Measurements from ENCODE around the gene TFF1. TPM values are rescaled to one million over a fixed set of nuclear protein-coding genes. Genes with fewer than 3 reads are reported as not detected.

TFF1 gene
- total RNA-seq, 1 donor from 2014 or later, result not detected

- H3K27ac Mint-ChIP-seq, result no peak overlapping the region
- intact Hi-C loops (cut with micrococcal nuclease), result no loop called here
- H3K4me3 Mint-ChIP-seq, result no peak overlapping the region
- DNase-seq, result no peak
- H3K4me1 Mint-ChIP-seq, result peaks cover 14% of the 10 kb centered on the region
- no peaks in the 10 kb centered on the region for H3K36me3 Mint-ChIP-seq (ENCODE audit: low read depth)
- no peaks in the 10 kb centered on the region for H3K9me3 Mint-ChIP-seq
- no peaks in the 10 kb centered on the region for H3K27me3 Mint-ChIP-seq
- ATAC-seq (ENCODE audit: low read depth), result no peak
- POLR2A ChIA-PET, result interaction anchor here (0.5 kb wide), 2 partner anchors 49 to 72 kb away, joined by 3 read pairs; no protein-coding TSS in a partner anchor
- CTCF ChIA-PET, result no interaction called here
- TF ChIP-seq, protein P1, sequence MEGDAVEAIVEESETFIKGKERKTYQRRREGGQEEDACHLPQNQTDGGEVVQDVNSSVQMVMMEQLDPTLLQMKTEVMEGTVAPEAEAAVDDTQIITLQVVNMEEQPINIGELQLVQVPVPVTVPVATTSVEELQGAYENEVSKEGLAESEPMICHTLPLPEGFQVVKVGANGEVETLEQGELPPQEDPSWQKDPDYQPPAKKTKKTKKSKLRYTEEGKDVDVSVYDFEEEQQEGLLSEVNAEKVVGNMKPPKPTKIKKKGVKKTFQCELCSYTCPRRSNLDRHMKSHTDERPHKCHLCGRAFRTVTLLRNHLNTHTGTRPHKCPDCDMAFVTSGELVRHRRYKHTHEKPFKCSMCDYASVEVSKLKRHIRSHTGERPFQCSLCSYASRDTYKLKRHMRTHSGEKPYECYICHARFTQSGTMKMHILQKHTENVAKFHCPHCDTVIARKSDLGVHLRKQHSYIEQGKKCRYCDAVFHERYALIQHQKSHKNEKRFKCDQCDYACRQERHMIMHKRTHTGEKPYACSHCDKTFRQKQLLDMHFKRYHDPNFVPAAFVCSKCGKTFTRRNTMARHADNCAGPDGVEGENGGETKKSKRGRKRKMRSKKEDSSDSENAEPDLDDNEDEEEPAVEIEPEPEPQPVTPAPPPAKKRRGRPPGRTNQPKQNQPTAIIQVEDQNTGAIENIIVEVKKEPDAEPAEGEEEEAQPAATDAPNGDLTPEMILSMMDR (IDR thresholded peaks at IDR 0.05), result no peak
Observed at GRCh38 chr21:42314616-42315295, 51.6 kb downstream of the TFF1 start.

DNA sequence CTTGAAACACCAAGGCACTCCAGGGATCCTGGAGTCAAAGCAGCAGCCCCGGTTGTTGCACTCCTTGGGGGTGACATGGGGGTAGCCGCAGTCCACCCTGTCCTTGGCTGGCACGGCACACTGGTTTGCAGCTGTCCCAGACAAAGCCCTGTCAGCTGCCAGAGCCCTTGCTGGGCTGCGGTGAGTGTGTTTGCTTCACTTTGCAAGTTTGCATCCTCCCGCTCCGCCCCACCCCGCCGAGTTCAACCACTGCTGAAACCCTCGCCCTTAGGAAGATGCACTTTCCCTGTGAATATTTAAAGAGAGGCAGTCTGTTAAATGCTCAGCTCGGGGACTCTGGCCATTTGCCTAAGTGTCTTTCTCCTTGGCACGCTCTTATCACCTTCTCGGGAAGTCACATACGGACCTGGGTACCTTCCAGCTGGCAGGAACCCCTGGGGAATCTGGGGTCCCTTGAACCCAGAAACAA, 52.8 kb downstream of the TFF1 start:
- no peak for DNase-seq
- TF ChIP-seq, protein P1 (IDR thresholded peaks at IDR 0.05), result no peak

DNA sequence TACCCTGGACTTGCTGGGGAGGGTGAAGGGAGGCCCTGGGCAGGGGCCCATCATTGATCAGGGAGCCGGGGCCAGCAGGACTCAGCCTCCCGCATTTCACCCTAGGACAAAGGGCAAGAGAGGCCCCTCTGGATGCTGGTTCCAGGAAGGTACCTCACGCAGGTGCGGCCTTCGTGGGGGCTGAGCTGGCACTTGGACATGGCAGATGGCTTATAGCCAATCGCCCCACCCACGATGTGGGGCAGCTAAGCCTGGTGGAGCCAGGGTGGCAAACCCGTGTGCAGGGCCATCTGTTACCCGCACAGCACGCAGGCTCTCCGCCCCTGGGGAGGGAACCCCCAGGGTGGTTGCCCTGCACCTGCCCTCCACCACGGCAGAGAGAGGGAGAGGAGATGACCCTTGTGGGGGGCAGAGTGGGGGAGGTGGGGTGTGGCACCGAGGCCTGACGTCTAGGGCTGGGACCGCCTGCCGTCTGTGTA, 53.7 kb downstream of the TFF1 start:
- H3K27me3 Mint-ChIP-seq, result peaks cover 10% of the 10 kb centered on the region
- ChIA-PET POLR2A (no interaction called here), CTCF (interaction anchor here (1.2 kb wide), 1 partner anchor 224 kb away, joined by 5 read pairs; no protein-coding TSS in a partner anchor)
- no peak for DNase-seq
- H3K36me3 Mint-ChIP-seq (ENCODE audit: low read depth), result no peaks in the 10 kb centered on the region
- no peak overlapping the region for H3K4me3 Mint-ChIP-seq
- TF ChIP-seq, protein P1 (IDR thresholded peaks at IDR 0.05), result no peak
- peaks cover 6% of the 10 kb centered on the region for H3K4me1 Mint-ChIP-seq
- intact Hi-C loops (cut with micrococcal nuclease), result no loop called here
- no peaks in the 10 kb centered on the region for H3K9me3 Mint-ChIP-seq
- ATAC-seq (ENCODE audit: low read depth), result no peak
- H3K27ac Mint-ChIP-seq, result no peak overlapping the region

More for the DNA sequence above, 52.8 kb downstream of the TFF1 start:
- intact Hi-C loops (cut with micrococcal nuclease), result no loop called here
- Mint-ChIP-seq H3K27ac (no peak overlapping the region), H3K9me3 (no peaks in the 10 kb centered on the region), H3K27me3 (peaks cover 3% of the 10 kb centered on the region), H3K4me3 (no peak overlapping the region), H3K36me3 (ENCODE audit: low read depth) (no peaks in the 10 kb centered on the region), H3K4me1 (peaks cover 9% of the 10 kb centered on the region)
- POLR2A ChIA-PET, result no interaction called here
- CTCF ChIA-PET, result no interaction called here
- no peak for ATAC-seq (ENCODE audit: low read depth)

Other genes starting within 250 kb of the TFF1 start
- gene ABCG1, start 147.4 kb downstream of the TFF1 start, total RNA-seq, result 2.3 and 3.4 TPM in 2 replicates
- gene TFF3, start 51.1 kb downstream of the TFF1 start, total RNA-seq, result not detected in 2 replicates
- not detected in 2 replicates for gene TFF2, start 15.5 kb downstream of the TFF1 start, total RNA-seq
- gene TMPRSS3, start 29.5 kb upstream of the TFF1 start, total RNA-seq, result 0.22 TPM in 1 of 2 replicates, not detected in the other
- 0.20 TPM in 1 of 2 replicates, not detected in the other for gene UBASH3A, start 37.4 kb upstream of the TFF1 start, total RNA-seq
- gene RSPH1, start 129.7 kb upstream of the TFF1 start, total RNA-seq, result 0.38 TPM in 1 of 2 replicates, not detected in the other
- gene SLC37A1, start 147.3 kb upstream of the TFF1 start, total RNA-seq, result 39.8 and 47.9 TPM in 2 replicates

All from activated B cell treated with CpG ODN at 0.5 μM for 24 hours (primary cell).